GM12864 (cell line): Measurements from ENCODE around the gene ZNF74.

ENCODE experiments used
- DNase-seq: peaks from one replicate; pipeline ENCODE4 v3.0.0-alpha.2; 2011; ENCODE audit warnings: low read depth
- H3K4me3 ChIP-seq: 2 replicates; pipeline ENCODE4 v1.5.1; 2011; ENCODE audit warnings: mild to moderate bottlenecking, low read depth, low read length, control low read depth
- TF ChIP-seq, protein P1 (sequence below): IDR thresholded peaks from 2 replicates; pipeline ENCODE4 v1.5.1; 2011; ENCODE audit warnings: low read depth, mild to moderate bottlenecking, moderate library complexity, low read length, control low read depth, inconsistent platforms; ENCODE audit errors: missing control alignments

Gene ZNF74

DNA sequence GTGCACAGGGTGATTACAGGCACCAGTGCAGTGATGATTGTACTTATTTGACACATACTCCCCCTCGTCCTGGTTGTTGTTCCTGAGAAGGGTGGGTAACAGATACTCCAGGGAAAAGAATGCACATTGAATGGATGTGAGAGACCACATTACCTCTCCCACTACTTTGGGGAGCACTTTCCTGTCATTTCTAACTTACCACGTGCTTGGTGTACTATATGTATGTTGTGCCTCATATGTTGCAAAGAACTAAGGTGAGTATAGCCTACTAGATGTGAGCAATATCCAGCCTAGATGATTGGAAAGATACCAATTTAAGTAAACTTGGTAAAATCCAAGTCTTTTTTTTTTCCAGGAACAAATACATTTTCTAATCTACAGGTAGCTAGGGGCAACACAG is 58.0 kb downstream of the ZNF74 start:
- TF ChIP-seq, protein P1, sequence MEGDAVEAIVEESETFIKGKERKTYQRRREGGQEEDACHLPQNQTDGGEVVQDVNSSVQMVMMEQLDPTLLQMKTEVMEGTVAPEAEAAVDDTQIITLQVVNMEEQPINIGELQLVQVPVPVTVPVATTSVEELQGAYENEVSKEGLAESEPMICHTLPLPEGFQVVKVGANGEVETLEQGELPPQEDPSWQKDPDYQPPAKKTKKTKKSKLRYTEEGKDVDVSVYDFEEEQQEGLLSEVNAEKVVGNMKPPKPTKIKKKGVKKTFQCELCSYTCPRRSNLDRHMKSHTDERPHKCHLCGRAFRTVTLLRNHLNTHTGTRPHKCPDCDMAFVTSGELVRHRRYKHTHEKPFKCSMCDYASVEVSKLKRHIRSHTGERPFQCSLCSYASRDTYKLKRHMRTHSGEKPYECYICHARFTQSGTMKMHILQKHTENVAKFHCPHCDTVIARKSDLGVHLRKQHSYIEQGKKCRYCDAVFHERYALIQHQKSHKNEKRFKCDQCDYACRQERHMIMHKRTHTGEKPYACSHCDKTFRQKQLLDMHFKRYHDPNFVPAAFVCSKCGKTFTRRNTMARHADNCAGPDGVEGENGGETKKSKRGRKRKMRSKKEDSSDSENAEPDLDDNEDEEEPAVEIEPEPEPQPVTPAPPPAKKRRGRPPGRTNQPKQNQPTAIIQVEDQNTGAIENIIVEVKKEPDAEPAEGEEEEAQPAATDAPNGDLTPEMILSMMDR = no peak
- no peak overlapping the region for H3K4me3 ChIP-seq
- no peak for DNase-seq

- H3K4me3 ChIP-seq = no peak overlapping the region
- TF ChIP-seq, protein P1 = no peak
- no peak for DNase-seq
These were observed 59.3 kb downstream of the ZNF74 start for GRCh38 chr22:20453222-20453621.

GRCh38 chr22:20455709-20456063 is 61.7 kb downstream of the ZNF74 start:
- no peak overlapping the region for H3K4me3 ChIP-seq
- TF ChIP-seq, protein P1 = no peak
- DNase-seq = no peak

- TF ChIP-seq, protein P1 = peak; percentile 97
- H3K4me3 ChIP-seq = no peak overlapping the region
- DNase-seq = peak; percentile 56
These were observed 62.2 kb downstream of the ZNF74 start for GRCh38 chr22:20456064-20456721.

GRCh38 chr22:20456722-20457076 is 62.7 kb downstream of the ZNF74 start:
- no peak for DNase-seq
- TF ChIP-seq, protein P1 = no peak
- H3K4me3 ChIP-seq = no peak overlapping the region

DNA sequence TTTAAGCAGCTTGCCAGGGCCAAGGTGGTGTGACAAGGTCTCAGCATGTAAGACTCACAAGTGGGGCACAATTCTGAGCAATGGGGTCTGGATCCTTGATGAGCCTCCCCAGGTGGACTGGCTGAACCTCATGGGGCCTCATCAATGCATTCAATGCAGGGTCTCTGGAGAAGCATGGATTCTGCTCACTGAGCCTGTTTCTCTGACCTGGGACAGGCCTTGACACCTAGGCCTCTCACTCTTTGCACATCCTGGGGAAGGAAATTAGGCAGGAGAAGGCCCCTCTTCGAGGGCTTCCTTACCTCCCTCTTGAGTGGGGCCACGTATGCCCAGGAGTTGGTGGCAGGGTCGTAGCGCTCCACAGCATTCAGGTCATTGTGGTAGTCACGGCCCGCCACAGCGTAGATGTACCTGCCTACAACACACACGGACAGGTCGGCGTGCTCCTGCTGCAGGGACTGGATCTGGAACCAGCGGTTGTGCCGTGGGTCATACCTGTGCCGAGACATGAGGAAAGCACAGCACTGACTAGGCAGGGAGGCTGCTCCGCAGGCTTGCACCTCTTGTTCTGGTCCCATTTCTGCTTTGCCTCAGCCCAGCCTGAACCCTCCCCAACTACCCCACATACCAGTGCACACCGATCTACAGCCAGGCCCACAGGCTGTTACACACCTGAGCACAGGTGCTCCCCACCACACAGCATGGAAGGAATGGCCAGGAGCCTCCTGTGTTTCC is 63.7 kb downstream of the ZNF74 start:
- DNase-seq = no peak
- TF ChIP-seq, protein P1 = no peak
- no peak overlapping the region for H3K4me3 ChIP-seq
